AG10803 (cell line): ENCODE measurements around the gene TMEM250.

Source experiments
- DNase-seq: peaks from one replicate; pipeline ENCODE4 v3.0.0; 2010; ENCODE audit warnings: low read depth
- H3K4me3 ChIP-seq: 2 replicates; pipeline ENCODE4 v1.5.1; 2011; ENCODE audit warnings: mild to moderate bottlenecking, low read length, control low read depth
- CTCF ChIP-seq: conservative IDR thresholded peaks from 2 replicates; pipeline ENCODE4 v1.5.1; 2011; ENCODE audit warnings: mild to moderate bottlenecking, low read length, control low read depth, inconsistent platforms

TMEM250 gene

GRCh38 chr9:136098210-136098609 is 20.5 kb downstream of the TMEM250 start:
- DNase-seq: no peak
- no peak overlapping the region for H3K4me3 ChIP-seq
- no peak for TF ChIP-seq CTCF

GRCh38 chr9:136096505-136097001 is 22.1 kb downstream of the TMEM250 start:
- no peak for DNase-seq
- TF ChIP-seq CTCF: no peak
- peak overlapping the region; percentile 63; the same call in 1 of the 2 replicates for H3K4me3 ChIP-seq

GRCh38 chr9:136095070-136096058 is 23.3 kb downstream of the TMEM250 start, which contains the start of gene NACC2:
Gene NACC2, minus strand, starts transcription at chr9:136095289. Its CDS starts 44,768 bp downstream, at chr9:136050521.
- DNase-seq: peak; percentile 66
- peak within 1 kb of the TSS; percentile 72 for H3K4me3 ChIP-seq
- TF ChIP-seq CTCF: no peak

GRCh38 chr9:136093995-136094881 is 24.4 kb downstream of the TMEM250 start:
- peak; percentile 70 for DNase-seq
- peak overlapping the region; percentile 72 for H3K4me3 ChIP-seq
- TF ChIP-seq CTCF: no peak; the same call in 1 of the 2 replicates

GRCh38 chr9:136093346-136093986 is 25.2 kb downstream of the TMEM250 start:
- peak; percentile 30 for DNase-seq
- TF ChIP-seq CTCF: no peak
- peak overlapping the region; percentile 72 for H3K4me3 ChIP-seq

- no peak for TF ChIP-seq CTCF
- DNase-seq: no peak
- no peak overlapping the region; the same call in 1 of the 2 replicates for H3K4me3 ChIP-seq
Observed at GRCh38 chr9:136092741-136093140, 25.9 kb downstream of the TMEM250 start.
